OCI-M2 (cell line): ENCODE measurements around the gene TRIP6.

Source experiments
- DNase-seq: peaks from one replicate; lab custom pipeline; 2025; ENCODE audit not compliant: unreplicated experiment; lab: John Stamatoyannopoulos, UW

The TRIP6 gene

GRCh38 chr7:100888988-100889750 is 22.0 kb downstream of the TRIP6 start, which contains the start of gene UFSP1:
TSS of gene UFSP1 (minus strand) at chr7:100889715. CDS start at chr7:100889271, 444 bp downstream.
- DNase-seq: no peak

DNA sequence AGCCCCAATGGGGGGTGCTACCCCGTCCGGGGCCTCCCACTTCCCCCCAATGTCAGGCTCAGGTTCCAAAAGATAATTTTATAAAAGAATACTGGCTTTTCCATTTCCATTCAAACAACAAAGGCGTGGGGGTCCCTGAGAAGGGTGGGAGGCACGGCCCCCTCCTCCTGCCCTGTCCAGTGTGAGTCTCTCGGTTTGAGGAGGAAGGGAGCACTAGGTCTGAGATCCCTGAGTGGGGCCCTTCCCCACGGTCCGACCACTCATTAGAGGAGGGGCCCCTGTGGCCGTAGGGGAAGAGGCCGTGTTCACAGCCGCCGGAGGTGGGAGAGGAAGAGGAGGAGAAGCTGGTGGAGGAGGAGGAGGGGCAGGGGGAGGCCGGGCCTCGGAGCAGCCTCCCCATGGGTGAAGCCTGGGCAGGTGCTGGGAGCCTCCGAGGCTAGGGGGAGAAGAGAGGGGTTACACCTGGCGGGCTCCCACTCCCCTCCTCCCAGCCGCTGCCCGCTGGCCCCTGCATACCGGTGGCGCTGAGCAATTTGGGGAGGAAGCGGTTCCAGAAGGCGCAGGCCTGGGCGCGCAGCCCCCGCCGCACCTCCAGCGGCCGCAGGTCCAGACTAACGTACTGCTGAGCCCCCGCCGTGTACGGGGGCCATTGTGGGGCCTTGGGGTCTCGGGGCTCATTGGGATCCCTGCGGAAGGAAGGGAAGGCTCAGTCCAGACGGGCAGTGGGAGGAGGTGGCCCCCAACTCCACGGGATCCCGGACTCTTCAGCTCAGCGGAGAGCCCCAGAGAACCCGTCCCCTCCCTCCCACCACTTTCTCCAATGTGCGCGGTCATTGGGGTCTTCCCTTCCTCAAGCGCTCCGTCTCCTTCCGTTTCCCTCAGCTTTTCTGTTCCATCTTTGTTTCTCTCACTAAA is 23.7 kb downstream of the TRIP6 start:
- DNase-seq: no peak

- DNase-seq: no peak
Measured at GRCh38 chr7:100891568-100892247, 24.5 kb downstream of the TRIP6 start.

DNA sequence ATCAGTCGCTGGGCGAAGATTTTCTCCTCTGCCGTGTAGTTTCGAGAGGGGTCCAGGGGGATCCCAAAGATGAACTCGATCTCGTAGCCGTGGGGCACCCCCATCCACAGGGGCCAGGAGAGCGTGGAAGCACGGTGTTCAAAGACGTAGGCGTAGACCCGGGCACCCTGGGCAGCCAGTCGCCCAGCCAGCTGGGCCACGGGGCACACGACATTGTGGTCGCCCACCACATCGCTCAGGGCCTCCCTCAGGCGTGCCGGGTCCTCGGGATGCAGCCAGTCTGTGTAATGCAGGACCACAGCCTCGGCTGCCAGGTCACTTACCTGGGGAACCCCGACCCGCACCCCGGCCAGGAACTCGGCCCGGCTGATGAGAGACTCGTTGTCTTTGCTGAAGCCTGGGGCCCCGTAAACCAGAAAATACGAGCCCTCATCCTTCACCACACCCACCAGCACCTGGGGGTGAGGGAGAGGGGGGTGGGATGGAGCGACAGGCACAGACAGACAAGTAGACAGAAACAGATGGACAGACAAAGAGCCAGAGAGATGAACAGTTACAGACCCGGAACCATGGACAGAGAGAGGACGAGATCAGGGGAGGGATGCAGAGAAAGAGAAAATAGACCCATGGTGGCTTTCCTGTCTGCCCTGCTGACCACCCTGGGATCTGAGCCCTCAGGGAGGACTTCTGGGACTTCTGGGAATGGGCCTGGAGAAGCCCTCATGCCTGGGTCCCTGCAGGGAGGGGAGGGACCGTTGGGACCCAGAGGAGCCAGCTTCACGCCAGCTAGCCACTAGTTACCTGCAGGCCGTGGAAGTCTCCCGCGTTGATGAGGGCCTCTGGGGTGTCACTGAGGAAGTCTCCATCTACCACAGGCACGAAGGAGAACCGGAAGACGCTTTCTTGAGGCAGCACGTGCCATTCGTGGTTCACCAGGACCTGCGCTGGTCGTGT is 25.5 kb downstream of the TRIP6 start:
- DNase-seq: no peak

DNA sequence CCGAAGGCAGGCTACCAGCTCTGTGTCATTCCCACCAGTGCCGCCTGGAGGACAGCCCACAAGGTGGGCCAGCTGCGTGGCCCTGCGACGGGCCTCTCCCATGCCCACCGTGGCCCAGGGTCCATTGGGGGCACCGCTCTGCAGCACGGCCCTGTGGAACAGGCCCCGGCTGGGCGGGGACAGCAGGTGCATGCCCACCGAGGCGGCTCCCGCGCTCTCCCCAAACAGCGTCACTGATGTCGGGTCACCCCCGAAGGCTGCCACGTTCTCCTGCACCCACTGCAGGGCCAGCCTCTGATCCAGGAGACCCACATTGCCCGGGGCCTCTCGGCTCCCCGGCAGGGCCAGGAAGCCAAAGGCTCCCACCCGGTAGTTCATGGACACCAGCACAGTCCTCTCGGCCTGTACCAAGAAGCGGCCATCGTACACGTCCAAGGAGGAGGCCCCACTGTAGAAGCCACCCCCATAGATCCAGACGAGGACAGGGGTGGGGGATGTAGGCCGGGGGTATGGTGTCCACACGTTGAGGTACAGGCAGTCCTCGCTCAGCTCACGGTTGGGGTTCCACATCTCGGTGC is 26.2 kb downstream of the TRIP6 start:
- no peak for DNase-seq

DNA sequence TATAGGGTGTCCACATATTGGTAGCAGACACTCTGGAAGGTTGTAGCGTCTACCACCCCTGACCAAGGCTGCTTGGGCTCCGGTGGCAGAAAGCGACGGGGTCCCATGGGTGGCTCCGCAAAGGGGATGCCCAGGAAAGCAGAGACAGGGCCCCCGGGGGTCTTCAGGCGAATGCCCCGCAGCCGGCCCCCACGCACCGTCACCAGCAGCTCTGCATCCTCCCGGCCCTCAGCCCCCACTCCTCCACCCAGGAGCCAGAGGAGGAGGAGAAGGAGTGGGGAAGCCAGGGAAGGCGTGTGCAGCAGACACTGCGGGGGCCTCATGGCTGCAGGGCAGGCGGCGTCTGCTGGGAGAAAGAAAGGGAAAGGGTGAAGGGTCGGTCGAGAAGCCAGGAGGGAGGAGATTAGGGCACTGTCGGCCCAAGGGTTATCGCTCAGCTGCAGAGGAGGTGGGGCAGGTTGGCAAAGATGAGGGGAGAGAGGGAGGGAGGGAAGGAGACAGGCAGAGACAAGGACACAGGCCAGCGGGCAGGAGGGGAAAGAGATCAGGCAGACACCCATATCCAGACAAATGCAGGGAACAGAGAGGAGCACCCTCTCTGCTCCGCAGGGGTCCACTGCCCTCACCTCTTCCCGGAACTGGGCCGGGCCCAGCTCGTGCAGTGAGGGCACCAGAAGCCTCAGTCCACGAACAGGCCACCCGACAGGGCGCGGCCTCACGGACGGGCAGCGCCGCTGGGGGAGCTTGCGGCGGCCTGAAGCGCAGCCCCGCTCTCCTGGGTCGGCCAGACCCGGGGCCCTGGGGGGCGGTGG is 26.9 kb downstream of the TRIP6 start:
- peak; percentile 41 for DNase-seq

DNA sequence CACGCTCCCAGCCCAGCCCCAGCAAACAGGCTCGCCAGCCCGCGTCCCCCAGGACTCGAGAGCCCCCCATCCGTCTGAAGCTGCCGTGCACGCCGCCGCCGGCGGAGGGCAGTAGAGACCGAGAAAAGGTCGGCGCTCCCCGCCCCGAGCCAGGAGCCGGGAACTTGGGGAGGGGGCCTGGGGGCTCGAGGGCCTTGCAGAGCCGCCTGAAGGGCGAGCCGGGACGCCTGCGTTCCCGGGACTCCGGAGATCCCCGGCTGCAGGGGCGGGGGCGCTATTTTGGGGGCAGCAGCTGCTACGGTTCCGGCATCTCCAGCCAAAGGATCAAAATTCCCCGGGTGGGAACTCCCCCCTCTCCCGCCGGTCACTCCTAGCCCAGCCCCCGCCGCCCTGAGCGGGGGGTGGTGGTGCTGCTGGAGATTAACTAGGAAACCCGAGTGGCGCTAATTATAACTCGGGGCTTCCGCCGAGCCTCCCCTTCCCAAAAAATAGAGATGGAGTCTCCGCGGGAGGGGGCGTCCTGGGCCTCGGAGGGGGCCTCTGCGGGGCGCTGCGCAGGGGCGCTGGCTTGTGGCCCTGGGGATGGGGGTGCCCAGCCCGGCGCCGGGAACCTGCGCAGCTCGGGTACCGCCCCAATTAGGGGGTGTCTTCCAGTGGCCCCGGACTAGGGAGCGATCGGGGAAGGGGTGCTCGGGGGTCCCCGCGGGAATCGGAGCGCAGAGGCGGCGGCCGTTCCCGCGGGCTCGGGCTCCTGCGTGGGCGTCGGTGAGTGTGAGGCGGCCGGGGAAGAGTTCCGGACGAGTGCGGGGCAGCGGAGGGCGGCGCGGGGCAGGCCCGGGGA is 27.9 kb downstream of the TRIP6 start:
- no peak for DNase-seq

GRCh38 chr7:100895701-100895955 is 28.4 kb downstream of the TRIP6 start, which contains the start of gene ACHE:
TSS of gene ACHE (minus strand) at chr7:100895888. CDS start at chr7:100894232, 1,656 bp downstream.
- DNase-seq: no peak

GRCh38 chr7:100895956-100896731 is 29.0 kb downstream of the TRIP6 start:
- DNase-seq: no peak

DNA sequence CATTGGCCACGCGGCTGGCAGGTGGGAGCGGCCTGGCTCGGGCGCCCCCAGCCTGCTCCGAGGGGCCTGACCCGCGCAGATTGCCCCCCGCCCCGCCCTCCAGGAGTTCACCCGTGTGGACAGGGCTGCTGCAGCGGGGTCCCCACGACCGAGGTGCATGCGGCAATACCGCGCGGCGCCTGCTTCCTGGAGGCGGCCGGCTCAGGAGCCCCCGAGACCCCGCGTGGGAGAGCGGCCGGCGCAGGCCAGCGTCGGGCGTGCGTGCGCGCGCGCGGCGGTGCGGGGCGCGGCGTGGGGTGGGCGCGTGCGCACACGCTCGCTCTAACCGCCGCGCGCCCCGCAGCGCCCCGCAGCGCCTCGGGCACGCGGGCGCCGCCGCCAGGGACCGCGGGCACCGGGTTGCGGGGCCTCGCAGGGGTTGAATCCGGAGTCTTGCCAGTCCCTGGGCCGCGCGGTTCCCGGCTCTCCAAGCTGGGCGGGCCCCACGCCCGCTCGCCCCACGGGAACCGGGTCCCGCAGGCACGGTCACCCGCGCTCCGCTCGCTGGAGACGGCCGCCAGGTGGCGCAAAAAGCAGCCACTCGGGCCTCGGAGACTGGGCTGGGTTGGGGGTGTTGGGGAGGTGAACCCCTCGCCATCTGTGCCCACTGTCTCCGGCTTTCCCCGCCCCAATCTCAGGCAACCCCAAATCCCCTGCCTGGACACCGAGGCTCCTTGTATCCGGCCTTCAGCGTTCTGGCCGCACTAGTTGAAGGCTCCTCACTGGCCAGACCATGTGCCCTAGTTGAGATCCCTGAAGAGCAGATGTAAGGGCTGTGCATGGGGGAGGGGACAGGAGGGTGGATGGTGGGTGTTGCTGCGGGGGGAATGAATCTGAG is 29.8 kb downstream of the TRIP6 start:
- no peak for DNase-seq

DNA sequence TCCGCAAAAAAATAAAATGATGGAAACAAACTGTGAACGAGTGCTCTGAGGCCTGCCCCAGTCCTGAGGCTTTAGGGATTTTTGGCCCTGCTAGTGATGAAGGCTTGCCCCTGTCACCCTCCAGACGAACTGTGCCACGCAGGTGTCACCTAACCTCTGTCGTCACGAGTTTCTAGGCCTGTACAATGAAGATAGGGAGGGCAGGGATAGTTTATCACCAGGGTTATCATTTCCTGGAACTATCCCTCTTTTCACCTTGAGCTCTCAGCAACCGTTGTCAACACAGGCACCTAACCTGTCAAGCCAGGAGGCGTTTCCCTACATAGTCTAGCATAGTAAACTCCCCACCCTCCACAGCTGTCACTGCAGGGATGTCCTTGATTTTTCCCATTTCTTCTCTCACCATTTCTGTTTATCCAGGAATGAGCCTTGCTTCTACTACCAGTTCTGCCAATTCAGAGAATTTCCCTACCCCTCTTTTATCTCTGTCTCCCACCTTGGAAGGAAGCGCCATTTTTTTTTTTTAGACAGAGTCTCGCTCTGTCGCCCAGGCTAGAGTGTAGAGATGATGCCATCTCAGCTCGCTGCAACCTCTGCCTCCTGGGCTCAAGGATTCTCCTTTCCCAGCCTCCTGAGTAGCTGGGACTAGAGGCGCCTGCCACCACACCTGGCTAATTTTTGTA is 30.7 kb downstream of the TRIP6 start:
- DNase-seq: no peak

- no peak for DNase-seq
Measured at GRCh38 chr7:100899432-100899831, 32.2 kb downstream of the TRIP6 start.

GRCh38 chr7:100900978-100901377 is 33.8 kb downstream of the TRIP6 start:
- no peak for DNase-seq

DNA sequence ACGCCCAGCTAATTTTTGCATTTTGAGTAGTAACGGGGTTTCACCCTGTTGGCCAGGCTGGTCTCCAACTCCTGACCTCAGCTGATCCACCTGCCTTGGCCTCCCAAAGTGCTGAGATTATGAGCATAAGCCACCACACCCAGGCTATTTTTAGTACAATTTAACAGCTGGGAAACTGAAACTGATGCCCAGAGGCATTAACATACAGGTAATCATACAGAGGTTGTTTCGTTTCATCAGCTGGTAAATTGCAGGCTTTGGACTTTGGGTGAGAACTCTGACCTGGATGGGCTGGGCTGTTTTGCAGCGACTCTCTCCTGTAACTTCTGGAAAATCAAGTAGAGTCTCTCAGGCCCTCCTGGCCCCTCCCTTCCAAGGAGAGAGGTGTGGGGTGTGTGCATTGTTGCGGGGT is 34.7 kb downstream of the TRIP6 start:
- no peak for DNase-seq

DNA sequence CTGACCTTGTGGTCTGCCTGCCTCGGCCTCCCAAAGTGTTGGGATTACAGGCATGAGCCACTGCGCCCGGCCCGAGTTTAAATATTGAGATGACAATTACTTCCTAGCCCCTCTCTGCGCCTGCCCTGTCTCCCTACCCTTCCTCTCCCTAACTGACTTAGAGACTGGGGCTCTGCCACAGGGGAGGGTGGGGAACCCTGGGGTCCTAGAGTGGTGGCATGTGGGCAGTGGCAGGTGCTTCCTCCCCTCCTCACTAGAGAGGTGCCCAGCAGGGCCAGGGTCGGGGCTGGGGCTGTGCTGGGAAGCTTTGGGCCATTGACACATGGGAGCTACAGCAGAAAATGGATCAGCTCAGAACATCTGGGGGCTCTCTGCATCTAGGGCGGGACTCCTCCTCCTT is 35.5 kb downstream of the TRIP6 start:
- DNase-seq: no peak

GRCh38 chr7:100908512-100908911 is 41.3 kb downstream of the TRIP6 start:
- DNase-seq: no peak
